ENCODE measurements around the gene SLC2A4RG.

Gene SLC2A4RG

GRCh38 chr20:63745961-63746731 is 6.6 kb downstream of the SLC2A4RG start:
- Histone ChIP-seq H3K27ac (ENCODE audit: low read depth, low read length) (no peak overlapping the region), H3K9me3 (ENCODE audit: low read length) (no peaks in the 10 kb centered on the region), H3K9ac (ENCODE audit: low read length) (no peak overlapping the region), H3K4me1 (ENCODE audit: insufficient read depth, low read length) (peaks cover 7% of the 10 kb centered on the region), H3K36me3 (ENCODE audit: insufficient read depth, low read length) (no peaks in the 10 kb centered on the region), H3K4me3 (ENCODE audit: low read depth in 1 of 2, low read length in 2 of 2) (no peak overlapping the region), H3K27me3 (ENCODE audit: control insufficient read depth in 1 of 2, insufficient read depth in 2 of 2, low read length in 2 of 2) (no peaks in the 10 kb centered on the region)

DNA sequence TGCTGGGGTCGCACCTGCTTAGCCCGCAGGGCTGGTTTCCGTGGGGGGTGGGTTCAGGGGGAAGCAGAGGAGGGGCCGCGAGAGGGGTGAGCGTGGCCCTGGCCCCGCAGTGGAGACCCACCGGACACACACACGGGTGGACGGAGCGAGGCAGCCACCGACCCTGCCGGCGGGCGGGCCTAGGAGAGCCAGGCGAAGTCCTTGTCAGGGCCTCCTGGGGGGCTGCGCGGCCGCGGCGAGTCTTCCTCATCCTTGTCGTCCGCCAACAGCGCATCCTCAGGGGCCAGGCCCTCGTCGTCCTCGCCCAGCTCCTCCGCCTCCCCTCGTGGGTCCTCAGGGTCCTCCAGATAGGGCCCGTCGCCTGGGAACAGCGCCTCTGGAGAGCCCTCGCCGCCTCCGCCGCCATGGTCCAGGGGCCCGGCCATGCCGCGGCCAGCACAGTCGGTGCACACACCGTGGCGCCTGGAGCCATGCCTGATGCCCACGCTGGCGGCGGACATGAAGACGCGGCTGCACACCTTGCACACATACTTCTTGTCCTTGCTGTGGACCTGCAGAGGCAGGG is 7.3 kb downstream of the SLC2A4RG start:
- H3K4me1 ChIP-seq (ENCODE audit: insufficient read depth, low read length), result peaks cover under 1% of the 10 kb centered on the region
- no peaks in the 10 kb centered on the region for H3K36me3 ChIP-seq (ENCODE audit: insufficient read depth, low read length)
- H3K27me3 ChIP-seq (ENCODE audit: control insufficient read depth in 1 of 2, insufficient read depth in 2 of 2, low read length in 2 of 2), result no peaks in the 10 kb centered on the region
- H3K27ac ChIP-seq (ENCODE audit: low read depth, low read length), result no peak overlapping the region
- no peak overlapping the region for H3K9ac ChIP-seq (ENCODE audit: low read length)
- no peaks in the 10 kb centered on the region for H3K9me3 ChIP-seq (ENCODE audit: low read length)
- no peak overlapping the region for H3K4me3 ChIP-seq (ENCODE audit: low read depth in 1 of 2, low read length in 2 of 2)

GRCh38 chr20:63747622-63748069 is 8.1 kb downstream of the SLC2A4RG start:
- H3K4me3 ChIP-seq (ENCODE audit: low read depth in 1 of 2, low read length in 2 of 2), result no peak overlapping the region
- no peaks in the 10 kb centered on the region for H3K36me3 ChIP-seq (ENCODE audit: insufficient read depth, low read length)
- no peaks in the 10 kb centered on the region for H3K4me1 ChIP-seq (ENCODE audit: insufficient read depth, low read length)
- H3K9ac ChIP-seq (ENCODE audit: low read length), result no peak overlapping the region
- no peaks in the 10 kb centered on the region for H3K9me3 ChIP-seq (ENCODE audit: low read length)
- H3K27me3 ChIP-seq (ENCODE audit: control insufficient read depth in 1 of 2, insufficient read depth in 2 of 2, low read length in 2 of 2), result no peaks in the 10 kb centered on the region
- H3K27ac ChIP-seq (ENCODE audit: low read depth, low read length), result no peak overlapping the region

- H3K9me3 ChIP-seq (ENCODE audit: low read length), result no peaks in the 10 kb centered on the region
- no peak overlapping the region for H3K9ac ChIP-seq (ENCODE audit: low read length)
- no peaks in the 10 kb centered on the region for H3K4me1 ChIP-seq (ENCODE audit: insufficient read depth, low read length)
- no peaks in the 10 kb centered on the region for H3K36me3 ChIP-seq (ENCODE audit: insufficient read depth, low read length)
- H3K27ac ChIP-seq (ENCODE audit: low read depth, low read length), result no peak overlapping the region
- no peak overlapping the region for H3K4me3 ChIP-seq (ENCODE audit: low read depth in 1 of 2, low read length in 2 of 2)
- H3K27me3 ChIP-seq (ENCODE audit: control insufficient read depth in 1 of 2, insufficient read depth in 2 of 2, low read length in 2 of 2), result no peaks in the 10 kb centered on the region
These were observed 8.7 kb downstream of the SLC2A4RG start for GRCh38 chr20:63748070-63748933.

GRCh38 chr20:63748934-63749270 is 9.3 kb downstream of the SLC2A4RG start:
- Histone ChIP-seq H3K36me3 (ENCODE audit: insufficient read depth, low read length) (no peaks in the 10 kb centered on the region), H3K4me3 (ENCODE audit: low read depth in 1 of 2, low read length in 2 of 2) (no peak overlapping the region), H3K4me1 (ENCODE audit: insufficient read depth, low read length) (no peaks in the 10 kb centered on the region), H3K9ac (ENCODE audit: low read length) (no peak overlapping the region), H3K27ac (ENCODE audit: low read depth, low read length) (no peak overlapping the region), H3K9me3 (ENCODE audit: low read length) (no peaks in the 10 kb centered on the region), H3K27me3 (ENCODE audit: control insufficient read depth in 1 of 2, insufficient read depth in 2 of 2, low read length in 2 of 2) (no peaks in the 10 kb centered on the region)

DNA sequence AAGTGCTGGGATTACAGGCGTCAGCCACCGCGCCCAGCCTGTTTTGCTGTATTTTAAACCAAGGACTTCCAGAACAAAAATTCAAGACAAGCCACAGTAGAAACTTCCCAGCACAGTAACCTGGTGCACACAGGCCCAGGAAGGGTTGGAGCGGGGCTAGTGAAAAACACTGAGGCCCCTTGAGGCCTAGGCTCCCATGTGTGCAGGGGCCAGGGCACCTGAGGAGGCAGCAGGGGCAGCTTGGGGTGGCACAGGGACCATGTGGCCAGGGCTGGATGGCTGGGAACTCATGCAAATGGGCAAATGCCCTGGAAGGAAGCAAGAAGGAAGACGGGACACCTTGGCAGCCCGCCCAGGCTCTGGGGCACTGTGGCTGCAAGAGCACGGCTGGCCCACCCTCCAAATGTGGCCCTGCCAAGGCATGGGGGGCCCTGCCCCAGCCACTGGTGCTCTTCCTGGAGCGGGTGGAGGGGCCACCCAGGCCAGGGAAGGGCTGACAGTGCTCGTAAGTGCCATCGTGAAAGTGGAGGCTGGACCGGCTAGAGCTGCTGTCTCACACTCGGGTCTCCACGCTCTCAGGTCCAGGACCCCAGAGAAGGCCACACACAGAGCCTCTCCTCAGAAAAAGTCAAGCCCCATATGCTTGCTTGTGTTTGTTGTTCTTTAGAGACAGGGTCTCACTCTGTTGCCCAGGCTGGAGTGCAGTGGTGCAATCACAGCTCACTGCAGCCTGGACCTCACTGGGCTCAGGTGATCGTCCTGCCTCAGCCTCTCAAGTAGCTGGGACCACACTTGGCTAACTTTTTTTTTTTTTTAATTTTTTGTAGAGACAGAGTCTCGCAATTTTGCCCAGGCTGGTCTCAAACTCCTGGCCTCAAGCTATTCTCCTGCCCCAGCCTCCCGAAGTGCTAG is 10.3 kb downstream of the SLC2A4RG start:
- Histone ChIP-seq H3K36me3 (ENCODE audit: insufficient read depth, low read length) (no peaks in the 10 kb centered on the region), H3K4me1 (ENCODE audit: insufficient read depth, low read length) (no peaks in the 10 kb centered on the region), H3K9ac (ENCODE audit: low read length) (no peak overlapping the region), H3K27ac (ENCODE audit: low read depth, low read length) (no peak overlapping the region), H3K27me3 (ENCODE audit: control insufficient read depth in 1 of 2, insufficient read depth in 2 of 2, low read length in 2 of 2) (no peaks in the 10 kb centered on the region), H3K9me3 (ENCODE audit: low read length) (no peaks in the 10 kb centered on the region), H3K4me3 (ENCODE audit: low read depth in 1 of 2, low read length in 2 of 2) (no peak overlapping the region)

- Histone ChIP-seq H3K4me3 (ENCODE audit: low read depth in 1 of 2, low read length in 2 of 2) (no peak overlapping the region), H3K27me3 (ENCODE audit: control insufficient read depth in 1 of 2, insufficient read depth in 2 of 2, low read length in 2 of 2) (no peaks in the 10 kb centered on the region), H3K9me3 (ENCODE audit: low read length) (no peaks in the 10 kb centered on the region), H3K4me1 (ENCODE audit: insufficient read depth, low read length) (no peaks in the 10 kb centered on the region), H3K36me3 (ENCODE audit: insufficient read depth, low read length) (no peaks in the 10 kb centered on the region), H3K27ac (ENCODE audit: low read depth, low read length) (no peak overlapping the region), H3K9ac (ENCODE audit: low read length) (no peak overlapping the region)
These were observed 11.4 kb downstream of the SLC2A4RG start for GRCh38 chr20:63750807-63751470.

- H3K27ac ChIP-seq (ENCODE audit: low read depth, low read length), result no peak overlapping the region
- no peaks in the 10 kb centered on the region for H3K36me3 ChIP-seq (ENCODE audit: insufficient read depth, low read length)
- no peaks in the 10 kb centered on the region for H3K4me1 ChIP-seq (ENCODE audit: insufficient read depth, low read length)
- no peak overlapping the region for H3K9ac ChIP-seq (ENCODE audit: low read length)
- no peaks in the 10 kb centered on the region for H3K27me3 ChIP-seq (ENCODE audit: control insufficient read depth in 1 of 2, insufficient read depth in 2 of 2, low read length in 2 of 2)
- H3K4me3 ChIP-seq (ENCODE audit: low read depth in 1 of 2, low read length in 2 of 2), result no peak overlapping the region
- H3K9me3 ChIP-seq (ENCODE audit: low read length), result no peaks in the 10 kb centered on the region
These were observed 12.1 kb downstream of the SLC2A4RG start for GRCh38 chr20:63751471-63752271.

DNA sequence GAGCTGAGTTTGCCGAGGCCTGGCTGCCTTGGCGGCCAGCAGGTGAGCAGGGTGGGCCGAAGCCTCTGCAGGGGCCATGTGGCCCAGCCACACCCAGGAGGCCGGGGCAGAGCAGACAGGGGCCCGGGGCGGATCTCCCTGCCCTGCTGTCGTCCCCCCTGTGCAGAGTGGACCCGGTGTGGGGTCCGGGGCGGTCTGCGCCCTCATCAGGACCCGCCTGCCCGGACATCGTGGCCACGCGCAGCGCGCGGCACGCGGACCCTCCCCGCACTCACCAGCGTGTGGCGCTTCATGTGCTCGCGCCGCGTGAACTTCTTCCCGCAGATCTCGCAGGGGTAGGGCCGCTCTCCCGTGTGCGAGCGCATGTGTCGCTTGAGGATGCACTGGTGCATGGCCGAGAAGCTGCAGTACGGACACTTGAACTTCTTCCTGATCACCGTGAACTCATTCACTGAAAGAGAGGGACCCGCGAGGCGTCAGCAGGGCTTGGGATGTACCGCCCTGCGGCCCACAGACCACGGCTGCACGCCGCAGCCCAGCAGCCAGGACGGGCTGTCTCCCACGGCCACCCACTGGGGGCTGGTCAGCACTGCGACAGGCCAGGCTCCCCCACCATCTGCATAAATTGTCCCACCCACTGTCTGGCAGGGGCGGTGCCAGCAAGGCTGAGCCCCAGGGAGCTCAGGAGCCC is 13.0 kb downstream of the SLC2A4RG start:
- no peaks in the 10 kb centered on the region for H3K36me3 ChIP-seq (ENCODE audit: insufficient read depth, low read length)
- H3K9ac ChIP-seq (ENCODE audit: low read length), result no peak overlapping the region
- no peak overlapping the region for H3K4me3 ChIP-seq (ENCODE audit: low read depth in 1 of 2, low read length in 2 of 2)
- H3K9me3 ChIP-seq (ENCODE audit: low read length), result no peaks in the 10 kb centered on the region
- H3K4me1 ChIP-seq (ENCODE audit: insufficient read depth, low read length), result no peaks in the 10 kb centered on the region
- no peaks in the 10 kb centered on the region for H3K27me3 ChIP-seq (ENCODE audit: control insufficient read depth in 1 of 2, insufficient read depth in 2 of 2, low read length in 2 of 2)
- no peak overlapping the region for H3K27ac ChIP-seq (ENCODE audit: low read depth, low read length)

DNA sequence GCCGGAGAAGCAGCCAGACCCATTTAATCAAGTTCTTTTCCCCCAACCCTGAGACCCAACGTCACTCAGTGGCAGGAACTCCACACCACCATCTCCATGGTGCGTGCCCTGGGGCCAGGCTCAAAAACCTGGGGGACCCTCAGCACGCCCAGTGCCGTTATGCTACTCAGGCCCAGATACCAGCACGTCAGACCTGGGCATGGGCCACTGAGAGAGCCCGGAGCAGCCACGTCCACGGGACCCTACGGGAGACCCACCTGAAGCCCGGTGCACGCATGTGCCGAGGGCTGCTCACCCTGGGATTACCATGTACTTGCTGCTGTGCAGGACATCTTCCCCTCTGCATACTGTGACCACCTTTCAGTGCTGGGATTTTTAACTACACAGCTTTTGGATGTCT is 13.8 kb downstream of the SLC2A4RG start:
- H3K9ac ChIP-seq (ENCODE audit: low read length), result no peak overlapping the region
- H3K9me3 ChIP-seq (ENCODE audit: low read length), result no peaks in the 10 kb centered on the region
- no peak overlapping the region for H3K4me3 ChIP-seq (ENCODE audit: low read depth in 1 of 2, low read length in 2 of 2)
- no peaks in the 10 kb centered on the region for H3K4me1 ChIP-seq (ENCODE audit: insufficient read depth, low read length)
- no peaks in the 10 kb centered on the region for H3K27me3 ChIP-seq (ENCODE audit: control insufficient read depth in 1 of 2, insufficient read depth in 2 of 2, low read length in 2 of 2)
- H3K36me3 ChIP-seq (ENCODE audit: insufficient read depth, low read length), result no peaks in the 10 kb centered on the region
- no peak overlapping the region for H3K27ac ChIP-seq (ENCODE audit: low read depth, low read length)

Data from muscle layer of colon (tissue), 2 donors.